IMR-90 (cell line): ENCODE measurements around the gene TCERG1L. TPM values are rescaled to one million over a fixed set of nuclear protein-coding genes. Genes with fewer than 3 reads are reported as not detected.

ENCODE experiments used
- ATAC-seq: fragments of 200-7000 bp; cut with Tn5 transposase; 2 replicates; pipeline ENCODE4 v1.9.1; 2020; ENCODE audit warnings: low read depth, mild to moderate bottlenecking, moderate library complexity
- BruUV-seq: library from RNA; stranded (reverse); fragments of 400-500 nt; replicated peaks from 2 replicates; lab custom pipeline; 2021; lab: Mats Ljungman, UMichigan
- CTCF ChIA-PET: fragments of 300-600 bp; formaldehyde crosslinking; extraction: SDS; loops from one replicate; lab custom pipeline; 2021; ENCODE audit warnings: antibody characterized with exemption; lab: Yijun Ruan, JAX
- POLR2A ChIA-PET: fragments of 300-600 bp; sonication (Branson Sonifier 250); formaldehyde crosslinking; loops from one replicate; lab custom pipeline; 2022; ENCODE audit warnings: antibody characterized with exemption; ENCODE audit not compliant: unreplicated experiment; lab: Charles Lee
- DNase-seq: peaks from one replicate; pipeline ENCODE4 v3.0.0; 2013
- H2AFZ ChIP-seq: replicated peaks from 2 replicates; pipeline ENCODE3; 2013; ENCODE audit warnings: low read length, mild to moderate bottlenecking; ENCODE audit not compliant: poor library complexity
- H2AK5ac ChIP-seq: 2 replicates; pipeline ENCODE4 v1.6.1; 2013; ENCODE audit warnings: low read depth, low read length, inconsistent platforms
- H2AK9ac ChIP-seq: replicated peaks from 2 replicates; pipeline ENCODE3; 2013; ENCODE audit warnings: mild to moderate bottlenecking, low read depth, low read length, moderate library complexity; ENCODE audit not compliant: poor library complexity
- H2BK120ac ChIP-seq: 2 replicates; pipeline ENCODE4 v1.6.1; 2013; ENCODE audit warnings: low read depth, low read length, inconsistent platforms
- H2BK15ac ChIP-seq: 3 replicates; pipeline ENCODE4 v1.6.1; 2013; ENCODE audit warnings: low read depth, low read length, inconsistent platforms
- H2BK20ac ChIP-seq: 2 replicates; pipeline ENCODE4 v1.6.1; 2013; ENCODE audit warnings: low read depth, mild to moderate bottlenecking, inconsistent platforms, low read length, moderate library complexity
- H2BK5ac ChIP-seq: 2 replicates; pipeline ENCODE4 v1.6.1; 2013; ENCODE audit warnings: mild to moderate bottlenecking, low read depth, low read length, inconsistent platforms; ENCODE audit not compliant: poor library complexity, severe bottlenecking
- H3K14ac ChIP-seq: replicated peaks from 2 replicates; pipeline ENCODE4 v1.6.1; 2013; ENCODE audit warnings: low read depth, low read length, inconsistent platforms
- H3K18ac ChIP-seq: 2 replicates; pipeline ENCODE4 v1.6.1; 2013; ENCODE audit warnings: low read depth, low read length, control low read depth
- H3K23ac ChIP-seq: 2 replicates; pipeline ENCODE4 v1.6.1; 2013; ENCODE audit warnings: low read depth, low read length, inconsistent platforms
- H3K27ac ChIP-seq: 2 replicates; pipeline ENCODE4 v1.5.1; 2013; ENCODE audit warnings: mild to moderate bottlenecking, control low read depth, low read length; ENCODE audit not compliant: insufficient read depth
- H3K27me3 ChIP-seq: 2 replicates; pipeline ENCODE4 v1.6.1; 2013; ENCODE audit warnings: low read length; ENCODE audit not compliant: control insufficient read depth, insufficient read depth
- H3K36me3 ChIP-seq: 2 replicates; pipeline ENCODE4 v1.6.1; 2013; ENCODE audit warnings: low read length, mixed read lengths; ENCODE audit not compliant: control insufficient read depth, insufficient read depth
- H3K4ac ChIP-seq: 2 replicates; pipeline ENCODE4 v1.6.1; 2013; ENCODE audit warnings: low read depth, low read length, inconsistent platforms
- H3K4me1 ChIP-seq: 2 replicates; pipeline ENCODE4 v1.6.1; 2013; ENCODE audit warnings: low read length, mixed read lengths; ENCODE audit not compliant: control insufficient read depth, insufficient read depth
- H3K4me2 ChIP-seq: 2 replicates; pipeline ENCODE4 v1.6.1; 2013; ENCODE audit warnings: low read depth, mild to moderate bottlenecking, control low read depth, low read length, moderate library complexity
- H3K4me3 ChIP-seq: 2 replicates; pipeline ENCODE4 v1.5.1; 2013; ENCODE audit warnings: low read depth, mild to moderate bottlenecking, control low read depth, low read length, moderate library complexity; ENCODE audit not compliant: insufficient read depth
- H3K56ac ChIP-seq: 2 replicates; pipeline ENCODE4 v1.6.1; 2013; ENCODE audit warnings: low read length, inconsistent platforms; ENCODE audit not compliant: insufficient read depth; ENCODE audit errors: extremely low read depth
- H3K79me1 ChIP-seq, 2 experiments: 2 replicates each; pipeline ENCODE4 v1.6.1; 2013; ENCODE audit warnings: low read length in 2 of 2, inconsistent platforms in 1 of 2, low read depth in 1 of 2
- H3K9ac ChIP-seq: 2 replicates; pipeline ENCODE4 v1.6.1; 2013; ENCODE audit warnings: low read depth, low read length, control low read depth
- H3K9me1 ChIP-seq: 2 replicates; pipeline ENCODE4 v1.6.1; 2013; ENCODE audit warnings: low read length, inconsistent platforms; ENCODE audit not compliant: insufficient read depth
- H3K9me3 ChIP-seq: 2 replicates; pipeline ENCODE4 v1.6.1; 2013; ENCODE audit warnings: low read length; ENCODE audit not compliant: control insufficient read depth, insufficient read depth
- H4K20me1 ChIP-seq: 2 replicates; pipeline ENCODE4 v1.6.1; 2013; ENCODE audit warnings: low read length, inconsistent platforms; ENCODE audit not compliant: insufficient read depth
- H4K5ac ChIP-seq: 2 replicates; pipeline ENCODE4 v1.6.1; 2013; ENCODE audit warnings: mild to moderate bottlenecking, low read depth, low read length, control low read depth
- H4K8ac ChIP-seq, 2 experiments: 2 replicates each; pipeline ENCODE4 v1.6.1; 2013; ENCODE audit warnings: low read depth in 2 of 2, low read length in 2 of 2, control low read depth in 1 of 2, inconsistent platforms in 1 of 2
- H4K91ac ChIP-seq: 2 replicates; pipeline ENCODE4 v1.6.1; 2013; ENCODE audit warnings: low read depth, low read length, inconsistent platforms; ENCODE audit not compliant: insufficient read depth
- BHLHE40 ChIP-seq: fragments of 150-350 bp; IDR thresholded peaks from 2 replicates; pipeline ENCODE4 v1.6.1; 2016; ENCODE audit warnings: mild to moderate bottlenecking, low read depth, low read length
- CEBPB ChIP-seq: IDR thresholded peaks from 2 replicates; pipeline ENCODE4 v1.6.1; 2012; ENCODE audit warnings: low read depth, low read length, improper control_type of control experiment
- CTCF ChIP-seq: conservative IDR thresholded peaks from 2 replicates; pipeline ENCODE4 v1.5.1; 2012; ENCODE audit warnings: mild to moderate bottlenecking, low read depth, low read length, improper control_type of control experiment
- ELK1 ChIP-seq: fragments of 150-350 bp; IDR thresholded peaks from 2 replicates; pipeline ENCODE4 v1.6.1; 2016; ENCODE audit warnings: low read depth, mild to moderate bottlenecking, low read length, moderate library complexity, borderline replicate concordance
- MAFK ChIP-seq: IDR thresholded peaks from 2 replicates; pipeline ENCODE4 v1.6.1; 2012; ENCODE audit warnings: low read depth, low read length, improper control_type of control experiment
- MAZ ChIP-seq: IDR thresholded peaks from 2 replicates; pipeline ENCODE4 v1.6.1; 2012; ENCODE audit warnings: low read depth, mild to moderate bottlenecking, low read length, improper control_type of control experiment, moderate library complexity, borderline replicate concordance
- NFE2L2 ChIP-seq: fragments of 150-350 bp; IDR thresholded peaks from 2 replicates; pipeline ENCODE4 v1.6.1; 2016; ENCODE audit warnings: low read depth, mild to moderate bottlenecking, low read length
- POLR2A ChIP-seq: IDR thresholded peaks from 2 replicates; pipeline ENCODE4 v1.6.1; 2012; ENCODE audit warnings: mild to moderate bottlenecking, low read depth, low read length
- RCOR1 ChIP-seq: IDR thresholded peaks from 2 replicates; pipeline ENCODE4 v1.6.1; 2012; ENCODE audit warnings: mild to moderate bottlenecking, low read length, improper control_type of control experiment; ENCODE audit not compliant: insufficient replicate concordance
- RFX5 ChIP-seq: IDR thresholded peaks from 2 replicates; pipeline ENCODE4 v1.8.0; 2012; ENCODE audit warnings: low read depth, mild to moderate bottlenecking, low read length, moderate library complexity
- SMC3 ChIP-seq: fragments of 150-350 bp; IDR thresholded peaks from 2 replicates; pipeline ENCODE4 v1.6.1; 2016; ENCODE audit warnings: low read depth, mild to moderate bottlenecking, antibody characterized with exemption, low read length, moderate library complexity
- WGBS, 2 experiments: methylation state at CpG; one replicate each; pipeline versions ENCODE4 v1.1.5 to v1.1.7; 2013; ENCODE audit warnings: missing lambda C conversion rate in 2 of 2; ENCODE audit not compliant: insufficient read length in 1 of 2; ENCODE audit errors: extremely low coverage in 2 of 2; 5-methylcytosine and 5-hydroxymethylcytosine counted together
- dilution Hi-C: fragments of 300-500 bp; cut with HindIII; formaldehyde crosslinking; loops from one replicate; pipeline ENCODE4 v1.14.3; 2018; ENCODE audit warnings: low sequenced_read_pairs; ENCODE audit not compliant: unreplicated experiment
- in situ Hi-C: fragments of 300-500 bp; cut with MboI; formaldehyde crosslinking; loops from 3 replicates; pipeline ENCODE4 v1.14.3; 2019; ENCODE audit warnings: low sequenced_read_pairs, inconsistent platforms, mixed read lengths
- intact Hi-C: fragments of 100-400 bp; cut with micrococcal nuclease; formaldehyde crosslinking; loops from 2 replicates; pipeline ENCODE4 v1.10.0; 2022
- polyA plus RNA-seq, 3 experiments: library from polyadenylated mRNA; depleted of rRNA; stranded (reverse); fragments of >200 nt; gene quantifications; 2 replicates each; pipeline ENCODE4 v1.2.3, GENCODE V29; 2012; ENCODE audit warnings: low replicate concordance in 1 of 3
- total RNA-seq: library from RNA; depleted of rRNA; stranded (reverse); fragments of >200 nt; gene quantifications from 2 replicates; pipeline ENCODE4 v1.2.3, GENCODE V29; 2012

TCERG1L gene
- total and polyA plus RNA-seq, 2 of the 4 experiments (the other 2 are of a cell fraction) = not detected

- no peak overlapping the region for H2AK9ac ChIP-seq
- no peak overlapping the region for H3K9ac ChIP-seq
- H3K9me3 ChIP-seq = peaks cover 68% of the 10 kb centered on the region
- no peak overlapping the region for H3K56ac ChIP-seq
- H4K5ac ChIP-seq = no peak overlapping the region
- H2AFZ ChIP-seq = no peak overlapping the region
- intact Hi-C loops (no loop called here), dilution Hi-C loops (no loop called here), in situ Hi-C loops (no loop called here)
- H3K9me1 ChIP-seq = no peaks in the 10 kb centered on the region
- ATAC-seq (no peak), DNase-seq (no peak)
- TF ChIP-seq SMC3 (no peak), RFX5 (no peak), MAFK (no peak), POLR2A (no peak), CTCF (no peak), CEBPB (no peak), NFE2L2 (no peak), ELK1 (no peak), MAZ (no peak), BHLHE40 (no peak), RCOR1 (no peak)
- H3K27me3 ChIP-seq = no peaks in the 10 kb centered on the region
- H4K91ac ChIP-seq = no peak overlapping the region
- no peak overlapping the region for H2BK5ac ChIP-seq
- H2AK5ac ChIP-seq = no peak overlapping the region
- no peak overlapping the region for H3K14ac ChIP-seq
- no peak overlapping the region for H2BK120ac ChIP-seq
- H3K4me2 ChIP-seq = no peak overlapping the region
- no peaks in the 10 kb centered on the region for H3K79me1 ChIP-seq
- H3K18ac ChIP-seq = no peak overlapping the region
- no peak overlapping the region for H3K27ac ChIP-seq
- ChIA-PET CTCF (no interaction called here), POLR2A (no interaction called here)
- no peak overlapping the region for H2BK20ac ChIP-seq
- no peak overlapping the region for H2BK15ac ChIP-seq
- WGBS, 2 experiments = 100% methylated on average over 1 of the region's 6 CpGs; no CpG with 5 or more reads in 1 of the 2 experiments
- H4K8ac ChIP-seq = no peak overlapping the region
- no TSS peak for BruUV-seq
- H3K4me3 ChIP-seq = no peak overlapping the region
- no peak overlapping the region for H3K23ac ChIP-seq
- H4K20me1 ChIP-seq = no peaks in the 10 kb centered on the region
- H3K4me1 ChIP-seq = no peaks in the 10 kb centered on the region
- H3K4ac ChIP-seq = no peak overlapping the region
- H3K36me3 ChIP-seq = no peaks in the 10 kb centered on the region
These were observed 230.9 kb downstream of the TCERG1L start for GRCh38 chr10:131080571-131080970.
